Stimulated activated CD8-positive, alpha-beta memory T cell treated with anti-CD3 and anti-CD28 coated beads, Interleukin-4, amount 100 ng/mL, for 24 hours (primary cell): ENCODE results near the gene CCDC187.
"Not testable (repeated sequence)": the region's sequence is repeated elsewhere in the genome, so short reads cannot be mapped to it uniquely, and the experiment has no call there.

Experiments used
- DNase-seq: peaks from one replicate; pipeline ENCODE4 v3.0.0-alpha.2; 2020; ENCODE audit warnings: low read depth

The CCDC187 gene

GRCh38 chr9:136238342-136238732 is 65.6 kb downstream of the CCDC187 start:
- no peak for DNase-seq

DNA sequence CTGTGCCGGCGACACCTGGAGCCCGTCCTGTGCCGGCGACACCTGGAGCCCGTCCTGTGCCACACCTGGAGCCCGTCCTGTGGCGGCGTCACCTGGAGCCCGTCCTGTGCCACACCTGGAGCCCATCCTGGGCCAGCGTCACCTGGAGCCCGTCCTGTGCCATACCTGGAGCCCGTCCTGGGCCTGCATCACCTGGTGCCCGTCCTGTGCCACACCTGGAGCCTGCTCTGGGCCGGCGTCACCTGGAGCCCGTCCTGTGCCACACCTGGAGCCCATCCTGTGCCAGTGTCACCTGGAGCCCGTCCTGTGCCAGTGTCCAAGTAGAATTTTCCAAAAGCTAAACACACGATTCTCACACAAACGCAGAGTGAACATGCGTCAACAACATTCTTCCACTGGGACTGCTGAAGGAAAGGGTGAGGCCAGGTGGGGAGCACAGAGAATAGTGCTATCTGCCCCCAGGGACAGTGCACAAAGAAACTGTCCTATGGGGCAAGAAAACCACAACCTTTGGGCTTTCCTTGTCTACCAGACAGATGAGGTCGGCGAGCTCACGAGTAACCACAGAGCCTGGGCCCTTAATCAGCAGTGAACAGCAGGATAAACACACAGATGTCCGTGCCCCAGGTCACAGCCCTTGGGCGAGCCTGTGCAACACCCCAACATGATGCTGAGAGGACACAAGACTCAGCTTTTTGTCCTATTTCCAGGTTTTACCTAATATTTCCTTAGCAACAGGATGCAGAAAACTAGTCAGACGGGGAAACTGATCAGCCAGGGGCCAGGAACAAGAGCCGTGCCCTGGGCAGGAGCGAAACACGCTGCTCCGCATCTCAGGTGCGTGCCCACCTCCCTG is 66.2 kb downstream of the CCDC187 start:
- DNase-seq, result no peak

DNA sequence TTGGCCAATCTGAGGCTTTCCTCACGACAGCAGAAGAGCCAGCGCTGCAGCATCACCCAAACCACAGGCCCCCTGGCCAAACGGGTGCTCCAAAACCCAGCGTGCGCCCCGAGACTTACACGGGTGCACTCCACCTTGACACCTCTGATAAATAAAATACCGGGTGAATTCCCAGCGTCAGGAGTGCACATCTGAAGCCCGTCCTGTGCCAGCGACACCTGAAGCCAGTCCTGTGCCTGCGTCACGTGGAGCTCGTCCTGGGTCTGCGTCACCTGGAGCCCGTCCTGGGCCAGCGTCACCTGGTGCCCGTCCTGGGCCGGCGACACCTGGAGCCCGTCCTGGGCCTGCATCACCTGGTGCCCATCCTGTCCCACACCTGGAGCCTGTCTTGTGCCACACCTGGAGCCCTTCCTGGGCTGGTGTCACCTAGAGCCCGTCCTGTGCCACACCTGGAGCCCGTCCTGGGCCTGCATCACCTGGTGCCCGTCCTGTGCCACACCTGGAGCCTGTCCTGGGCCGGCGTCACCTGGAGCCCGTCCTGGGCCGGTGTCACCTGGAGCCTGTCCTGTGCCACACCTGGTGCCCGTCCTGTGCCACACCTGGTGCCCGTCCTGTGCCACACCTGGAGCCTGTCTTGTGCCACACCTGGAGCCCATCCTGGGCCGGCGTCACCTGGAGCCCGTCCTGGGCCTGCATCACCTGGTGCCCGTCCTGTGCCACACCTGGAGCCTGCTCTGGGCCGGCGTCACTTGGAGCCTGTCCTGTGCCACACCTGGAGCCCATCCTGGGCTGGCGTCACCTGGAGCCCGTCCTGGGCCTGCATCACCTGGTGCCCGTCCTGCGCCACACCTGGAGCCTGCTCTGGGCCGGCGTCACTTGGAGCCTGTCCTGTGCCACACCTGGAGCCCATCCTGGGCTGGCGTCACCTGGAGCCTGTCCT is 67.2 kb downstream of the CCDC187 start:
- not testable (repeated sequence) for DNase-seq

DNA sequence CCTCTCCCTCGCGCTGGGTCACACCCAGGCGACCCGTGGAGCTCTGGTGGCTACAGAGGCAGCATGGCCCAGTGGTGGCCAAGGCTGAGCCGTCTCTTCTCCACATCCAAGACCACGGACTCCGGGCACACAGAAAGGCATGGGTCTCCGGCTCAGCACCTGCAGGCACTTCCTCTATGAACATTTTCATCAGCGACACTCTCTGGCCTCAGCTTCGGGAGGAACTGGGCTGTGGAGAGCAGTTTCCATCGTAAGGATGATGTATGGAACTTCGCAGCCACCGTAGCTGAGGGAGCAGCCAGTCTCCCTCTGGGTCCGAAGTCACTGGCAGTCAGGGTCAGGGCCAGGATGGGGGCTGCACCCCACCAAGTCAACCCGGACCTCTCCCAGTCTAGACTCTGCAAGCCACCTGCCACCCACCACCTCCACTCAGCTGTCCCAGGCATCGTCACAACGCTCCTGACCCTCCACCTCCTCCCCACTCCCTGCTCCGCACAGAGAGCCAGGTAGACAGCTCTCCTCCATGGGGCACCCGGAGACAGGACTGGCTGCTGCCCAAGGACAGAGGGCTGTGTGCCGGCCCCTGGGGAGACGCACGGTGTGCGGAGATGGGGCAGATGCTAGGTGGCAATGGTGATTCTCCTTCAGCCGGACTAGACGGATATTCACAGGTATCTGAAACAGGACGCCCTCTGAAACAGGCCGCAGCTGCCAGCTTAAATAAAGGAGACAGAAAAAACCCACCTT is 68.0 kb downstream of the CCDC187 start:
- no peak for DNase-seq

DNA sequence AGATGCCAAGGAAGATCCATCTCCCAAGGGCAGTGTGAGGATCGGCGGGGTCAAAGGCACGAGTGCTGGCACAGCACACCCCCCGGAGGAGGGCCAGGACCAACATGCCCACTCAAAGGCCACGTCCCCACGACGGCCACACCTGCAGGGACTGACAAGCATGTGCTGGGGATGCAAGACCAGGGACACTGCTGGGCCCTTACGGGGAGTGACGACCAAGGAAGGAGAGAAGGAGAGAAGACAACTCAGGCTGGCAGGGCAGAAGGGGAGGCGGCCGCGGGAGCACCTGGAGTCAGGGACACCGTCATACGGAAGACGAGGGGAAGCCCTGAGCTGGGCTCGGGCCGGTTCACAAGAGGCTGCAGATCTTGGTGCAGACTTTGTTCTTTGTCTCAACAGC is 68.7 kb downstream of the CCDC187 start:
- no peak for DNase-seq

GRCh38 chr9:136234597-136234996 is 69.3 kb downstream of the CCDC187 start:
- no peak for DNase-seq

GRCh38 chr9:136233868-136234267 is 70.0 kb downstream of the CCDC187 start:
- DNase-seq, result no peak

DNA sequence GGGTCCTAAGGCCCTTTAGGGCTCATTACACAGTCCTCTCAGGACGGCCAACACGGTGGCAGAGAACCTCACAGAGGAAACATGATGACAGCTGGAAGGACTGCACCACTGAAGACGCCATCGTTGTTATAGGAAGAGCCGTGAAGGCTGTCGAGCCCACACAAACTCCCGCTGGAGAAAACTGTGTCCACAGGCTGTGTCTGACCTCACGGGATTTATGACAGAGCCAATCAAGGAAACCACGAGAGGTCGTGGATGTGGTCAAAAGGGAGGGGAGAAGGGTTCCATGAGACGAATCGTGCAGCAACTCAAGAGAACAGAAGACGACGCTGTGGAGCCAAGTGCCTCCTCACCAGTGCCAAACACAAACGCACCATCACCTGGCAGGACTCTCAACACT is 70.5 kb downstream of the CCDC187 start:
- no peak for DNase-seq

GRCh38 chr9:136232969-136233368 is 70.9 kb downstream of the CCDC187 start:
- no peak for DNase-seq

DNA sequence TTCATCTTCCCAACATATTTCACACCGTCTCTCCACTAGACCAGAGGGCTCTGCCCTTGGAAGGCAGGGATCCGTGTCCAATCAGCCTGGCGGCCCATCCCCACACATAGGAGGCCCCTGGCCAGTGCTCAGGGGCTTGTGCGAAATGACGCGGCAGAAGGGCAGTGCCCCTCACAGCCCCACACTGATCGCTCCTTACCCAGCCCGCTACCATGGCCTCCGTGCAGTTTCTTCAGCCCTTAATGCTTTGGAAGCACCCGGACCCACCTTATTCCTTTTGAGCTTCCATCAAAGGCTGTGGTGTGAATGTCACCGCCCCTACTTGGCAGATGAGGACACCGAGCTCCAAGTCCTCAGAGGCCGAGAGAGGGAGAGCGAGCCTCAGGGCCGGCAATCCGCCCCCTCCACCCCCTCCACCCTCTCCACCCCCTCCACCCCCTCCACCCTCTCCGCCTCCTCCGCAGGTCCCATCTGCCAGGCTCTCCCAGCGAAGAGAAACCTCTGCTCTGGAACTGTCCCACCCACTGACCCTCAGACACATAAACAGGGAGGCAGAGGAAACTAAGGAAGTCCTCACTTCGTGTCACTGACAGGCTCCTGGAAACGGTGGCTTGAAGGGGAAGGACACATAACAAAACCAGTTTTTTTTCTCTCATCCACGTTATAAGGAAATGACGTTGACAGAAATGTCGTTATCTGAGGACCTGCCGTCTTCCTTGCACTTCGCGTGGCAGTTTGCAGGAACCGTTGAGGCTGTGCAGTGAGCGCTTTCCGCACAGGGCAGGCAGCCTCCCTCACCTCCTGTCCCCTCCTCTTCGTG is 72.2 kb downstream of the CCDC187 start:
- DNase-seq, result no peak

GRCh38 chr9:136230773-136231172 is 73.1 kb downstream of the CCDC187 start:
- no peak for DNase-seq

DNA sequence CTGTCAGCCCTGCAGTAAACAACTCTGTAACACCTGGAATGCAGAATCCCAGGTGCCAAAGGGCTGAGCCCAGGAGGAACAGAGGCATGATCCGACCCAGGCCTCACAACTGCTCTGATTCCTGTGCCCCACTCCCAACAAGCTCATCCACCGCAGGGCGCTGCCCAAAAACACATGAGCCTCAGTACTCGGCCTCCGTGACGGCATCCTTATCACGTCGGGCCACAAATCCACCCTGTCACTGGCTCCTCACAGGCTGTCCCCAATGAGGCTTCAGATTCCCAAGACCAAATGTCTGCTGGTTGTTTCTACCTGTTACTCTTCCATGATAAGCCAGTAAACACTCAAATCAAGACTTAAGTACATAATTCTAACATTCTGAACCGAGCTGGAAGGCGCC is 73.5 kb downstream of the CCDC187 start:
- DNase-seq, result no peak

- DNase-seq, result no peak
Measured at GRCh38 chr9:136229096-136230065, 74.5 kb downstream of the CCDC187 start.

- DNase-seq, result no peak
Measured at GRCh38 chr9:136228107-136228875, 75.6 kb downstream of the CCDC187 start.

DNA sequence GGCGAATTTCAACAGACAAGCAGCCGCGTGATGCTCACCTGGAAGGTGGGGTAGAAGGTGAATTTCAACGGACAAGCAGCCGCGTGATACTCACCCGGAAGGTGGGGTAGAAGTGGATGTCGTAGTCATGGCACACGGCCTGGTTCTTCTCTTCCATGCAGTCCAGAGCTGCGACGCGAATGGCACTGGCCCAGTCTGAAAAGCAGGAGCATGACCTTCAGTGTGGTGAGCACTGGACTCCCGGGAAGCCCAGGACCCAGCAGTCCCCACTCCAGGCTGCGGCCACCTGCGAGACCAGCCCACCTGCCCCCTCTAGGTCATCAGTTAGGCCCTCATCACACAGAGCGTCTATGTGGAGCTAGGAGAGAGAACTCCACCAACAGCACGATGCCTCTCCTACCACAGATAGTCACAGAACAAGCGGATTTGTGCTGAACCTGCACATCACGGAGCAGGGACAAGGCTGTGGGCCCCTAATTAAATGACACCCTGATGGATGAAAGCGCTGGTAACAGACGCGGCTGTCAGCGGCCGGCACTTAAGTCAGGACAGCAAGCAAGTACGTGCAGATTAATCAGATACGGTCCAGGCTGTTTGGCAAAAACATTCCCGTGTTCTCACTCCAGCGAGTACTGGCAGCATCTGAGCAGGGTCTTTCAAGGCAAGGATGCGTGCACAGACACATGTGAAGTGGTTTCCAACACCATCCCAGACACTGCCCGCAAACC is 77.0 kb downstream of the CCDC187 start:
- no peak for DNase-seq

DNA sequence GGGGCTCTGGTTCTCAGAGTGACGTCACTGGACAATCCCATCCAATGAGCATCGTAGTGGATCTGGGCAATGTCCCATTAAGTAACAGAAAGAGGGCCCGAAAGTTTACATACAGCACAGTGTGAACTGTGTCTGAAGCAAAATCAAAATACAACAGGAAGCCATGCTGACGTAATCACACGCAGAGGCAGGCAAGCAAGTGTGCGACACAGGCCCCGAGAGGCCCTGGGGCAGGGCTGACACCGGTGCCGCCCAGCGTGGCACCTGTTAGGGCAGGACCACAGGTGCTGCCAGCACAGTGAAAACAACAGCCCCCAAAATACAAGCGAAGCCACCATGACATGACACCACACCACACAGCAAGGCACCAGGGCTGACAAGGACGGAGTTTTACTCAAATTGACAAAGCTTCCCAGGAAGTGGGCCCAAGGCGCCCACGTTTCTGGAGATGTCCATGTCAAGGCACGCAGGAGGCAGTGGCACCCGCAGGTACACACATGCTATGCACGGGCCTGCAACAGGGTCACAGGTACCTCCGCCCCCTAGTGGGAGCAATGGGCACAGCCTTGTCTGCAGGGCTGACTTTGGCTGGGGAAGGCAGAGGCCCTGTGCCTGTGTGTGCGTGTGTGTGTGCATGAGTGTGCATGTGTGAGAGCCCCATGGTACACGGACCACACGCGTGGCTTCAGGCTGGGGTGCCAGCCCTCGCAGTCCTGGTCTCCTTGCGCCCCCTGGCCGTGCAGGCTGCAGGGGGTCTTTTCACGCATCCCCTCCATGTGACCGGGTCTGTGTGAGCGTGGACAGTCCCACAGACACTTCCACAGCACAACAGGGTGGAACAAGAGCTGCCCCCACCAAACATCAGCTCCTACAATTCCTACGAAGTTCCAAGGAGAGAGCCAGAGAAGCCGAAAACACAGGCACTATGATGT is 77.9 kb downstream of the CCDC187 start:
- peak; percentile 45 for DNase-seq

DNA sequence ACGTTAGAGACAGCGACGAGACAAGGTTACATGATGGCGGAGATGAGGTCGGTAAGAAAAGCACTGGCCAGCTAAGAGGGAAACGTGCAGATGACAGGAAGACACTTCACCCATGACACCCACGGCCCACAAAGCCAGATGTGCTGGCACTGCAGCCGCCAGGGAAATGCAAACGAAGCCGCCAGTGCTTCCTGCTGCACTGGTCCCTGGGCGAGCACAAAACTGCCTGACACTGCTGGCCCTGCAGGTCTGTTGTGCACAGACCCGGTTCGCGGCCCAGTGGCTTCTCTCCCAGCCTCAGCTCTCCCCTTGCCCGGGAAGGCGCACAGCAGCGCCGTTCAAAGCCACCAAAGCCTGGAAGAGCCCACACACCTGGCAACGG is 78.5 kb downstream of the CCDC187 start:
- DNase-seq, result no peak
